Hematopoietic multipotent progenitor cell treated with erythropoietin and hydrocortisone succinate and interleukin-3 and kit ligand, for 8 days (in vitro differentiated cells): ENCODE data around the gene SNAP29.
A peak's percentile ranks its signal among the peaks of the same experiment; 100 is the strongest.
"Not testable (repeated sequence)": the region's sequence is repeated elsewhere in the genome, so short reads cannot be mapped to it uniquely, and the experiment has no call there.

Experiments
- DNase-seq: peaks from one replicate; pipeline ENCODE4 v3.0.0-alpha.2; 2015

Gene SNAP29

GRCh38 chr22:20903093-20903492 lies 44.3 kb downstream of the SNAP29 start:
- no peak for DNase-seq

- no peak for DNase-seq
Measured at GRCh38 chr22:20904008-20904979, 45.5 kb downstream of the SNAP29 start.

- DNase-seq = no peak
Measured at GRCh38 chr22:20904980-20905355, 46.2 kb downstream of the SNAP29 start.

GRCh38 chr22:20905415-20906386 lies 46.9 kb downstream of the SNAP29 start:
- no peak for DNase-seq

GRCh38 chr22:20906387-20906767 lies 47.6 kb downstream of the SNAP29 start:
- no peak for DNase-seq

- not testable (repeated sequence) for DNase-seq
Measured at GRCh38 chr22:20908717-20909116, 49.9 kb downstream of the SNAP29 start.

GRCh38 chr22:20909543-20910303 lies 50.9 kb downstream of the SNAP29 start:
- no peak for DNase-seq

GRCh38 chr22:20912494-20912893 lies 53.7 kb downstream of the SNAP29 start:
- no peak for DNase-seq

- DNase-seq = peak; percentile 96
Measured at GRCh38 chr22:20916916-20917810, 58.4 kb downstream of the SNAP29 start, which contains the start of gene CRKL. CRKL (plus strand) TSS chr22:20917407; CDS start chr22:20917935, 528 bp downstream.

GRCh38 chr22:20918663-20919218 lies 59.9 kb downstream of the SNAP29 start:
- peak; percentile 21 for DNase-seq

GRCh38 chr22:20919718-20920117 lies 60.9 kb downstream of the SNAP29 start:
- no peak for DNase-seq

GRCh38 chr22:20920881-20921203 lies 62.0 kb downstream of the SNAP29 start:
- no peak for DNase-seq

- no peak for DNase-seq
Measured at GRCh38 chr22:20922141-20922751, 63.4 kb downstream of the SNAP29 start.

- no peak for DNase-seq
Measured at GRCh38 chr22:20926243-20926642, 67.4 kb downstream of the SNAP29 start.

- DNase-seq = no peak
Measured at GRCh38 chr22:20927940-20928572, 69.2 kb downstream of the SNAP29 start.

- no peak for DNase-seq
Measured at GRCh38 chr22:20928573-20928967, 69.8 kb downstream of the SNAP29 start.

- no peak for DNase-seq
Measured at GRCh38 chr22:20930004-20930403, 71.2 kb downstream of the SNAP29 start.

- DNase-seq = not testable (repeated sequence)
Measured at GRCh38 chr22:20930435-20930834, 71.6 kb downstream of the SNAP29 start.

GRCh38 chr22:20931126-20931654 lies 72.4 kb downstream of the SNAP29 start:
- DNase-seq = no peak

- no peak for DNase-seq
Measured at GRCh38 chr22:20933910-20934309, 75.1 kb downstream of the SNAP29 start.
